ENCODE data around the gene PSME1.

GRCh38 chr14:24110523-24110922, 25.5 kb upstream of the PSME1 start:
- TF ChIP-seq CTCF (CRISPR knock-in tag; IDR thresholded peaks at IDR 0.05) (no peak), SIN3A (IDR thresholded peaks at IDR 0.05; ENCODE audit: borderline replicate concordance, low read depth, low read length) (no peak), AHR (CRISPR knock-in tag; IDR thresholded peaks at IDR 0.05) (no peak), POLR2A (IDR thresholded peaks at IDR 0.05; ENCODE audit: insufficient read depth in 1 of 2, low read depth in 2 of 2, low read length in 2 of 2) (no peak), CREBL2 (CRISPR knock-in tag; IDR thresholded peaks at IDR 0.05; ENCODE audit: borderline replicate concordance) (no peak), ARID3A (IDR thresholded peaks at IDR 0.05; ENCODE audit: low read depth, low read length) (no peak), JUN (CRISPR knock-in tag; IDR thresholded peaks at IDR 0.05) (no peak), JARID2 (CRISPR knock-in tag; IDR thresholded peaks at IDR 0.05; ENCODE audit: insufficient replicate concordance) (no peak), ZZZ3 (CRISPR knock-in tag; IDR thresholded peaks at IDR 0.05; ENCODE audit: borderline replicate concordance) (no peak), GABPB1 (CRISPR knock-in tag; IDR thresholded peaks at IDR 0.05) (no peak), ZFP36 (IDR thresholded peaks at IDR 0.05; ENCODE audit: borderline replicate concordance, low read depth, low read length, partially characterized antibody) (no peak), HNRNPUL1 (IDR thresholded peaks at IDR 0.05; ENCODE audit: low read depth, low read length) (no peak)
- TF ChIP-seq, protein P1, sequence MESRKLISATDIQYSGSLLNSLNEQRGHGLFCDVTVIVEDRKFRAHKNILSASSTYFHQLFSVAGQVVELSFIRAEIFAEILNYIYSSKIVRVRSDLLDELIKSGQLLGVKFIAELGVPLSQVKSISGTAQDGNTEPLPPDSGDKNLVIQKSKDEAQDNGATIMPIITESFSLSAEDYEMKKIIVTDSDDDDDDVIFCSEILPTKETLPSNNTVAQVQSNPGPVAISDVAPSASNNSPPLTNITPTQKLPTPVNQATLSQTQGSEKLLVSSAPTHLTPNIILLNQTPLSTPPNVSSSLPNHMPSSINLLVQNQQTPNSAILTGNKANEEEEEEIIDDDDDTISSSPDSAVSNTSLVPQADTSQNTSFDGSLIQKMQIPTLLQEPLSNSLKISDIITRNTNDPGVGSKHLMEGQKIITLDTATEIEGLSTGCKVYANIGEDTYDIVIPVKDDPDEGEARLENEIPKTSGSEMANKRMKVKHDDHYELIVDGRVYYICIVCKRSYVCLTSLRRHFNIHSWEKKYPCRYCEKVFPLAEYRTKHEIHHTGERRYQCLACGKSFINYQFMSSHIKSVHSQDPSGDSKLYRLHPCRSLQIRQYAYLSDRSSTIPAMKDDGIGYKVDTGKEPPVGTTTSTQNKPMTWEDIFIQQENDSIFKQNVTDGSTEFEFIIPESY (CRISPR knock-in tag; IDR thresholded peaks at IDR 0.05), result no peak
- TF ChIP-seq, protein P2, sequence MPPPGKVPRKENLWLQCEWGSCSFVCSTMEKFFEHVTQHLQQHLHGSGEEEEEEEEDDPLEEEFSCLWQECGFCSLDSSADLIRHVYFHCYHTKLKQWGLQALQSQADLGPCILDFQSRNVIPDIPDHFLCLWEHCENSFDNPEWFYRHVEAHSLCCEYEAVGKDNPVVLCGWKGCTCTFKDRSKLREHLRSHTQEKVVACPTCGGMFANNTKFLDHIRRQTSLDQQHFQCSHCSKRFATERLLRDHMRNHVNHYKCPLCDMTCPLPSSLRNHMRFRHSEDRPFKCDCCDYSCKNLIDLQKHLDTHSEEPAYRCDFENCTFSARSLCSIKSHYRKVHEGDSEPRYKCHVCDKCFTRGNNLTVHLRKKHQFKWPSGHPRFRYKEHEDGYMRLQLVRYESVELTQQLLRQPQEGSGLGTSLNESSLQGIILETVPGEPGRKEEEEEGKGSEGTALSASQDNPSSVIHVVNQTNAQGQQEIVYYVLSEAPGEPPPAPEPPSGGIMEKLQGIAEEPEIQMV (CRISPR knock-in tag; IDR thresholded peaks at IDR 0.05; ENCODE audit: low read depth), result no peak

Data from HepG2 (cell line).